Epithelial cell of umbilical artery (primary cell): ENCODE data around the gene PRKCSH. TPM values are rescaled to one million over a fixed set of nuclear protein-coding genes. Genes with fewer than 3 reads are reported as not detected.

ENCODE experiments used
- total RNA-seq: library from RNA; depleted of rRNA; stranded (reverse); fragments of >200 nt; gene quantifications from 2 replicates; pipeline ENCODE4 v1.2.3, GENCODE V29; 2014

PRKCSH gene, protein sequence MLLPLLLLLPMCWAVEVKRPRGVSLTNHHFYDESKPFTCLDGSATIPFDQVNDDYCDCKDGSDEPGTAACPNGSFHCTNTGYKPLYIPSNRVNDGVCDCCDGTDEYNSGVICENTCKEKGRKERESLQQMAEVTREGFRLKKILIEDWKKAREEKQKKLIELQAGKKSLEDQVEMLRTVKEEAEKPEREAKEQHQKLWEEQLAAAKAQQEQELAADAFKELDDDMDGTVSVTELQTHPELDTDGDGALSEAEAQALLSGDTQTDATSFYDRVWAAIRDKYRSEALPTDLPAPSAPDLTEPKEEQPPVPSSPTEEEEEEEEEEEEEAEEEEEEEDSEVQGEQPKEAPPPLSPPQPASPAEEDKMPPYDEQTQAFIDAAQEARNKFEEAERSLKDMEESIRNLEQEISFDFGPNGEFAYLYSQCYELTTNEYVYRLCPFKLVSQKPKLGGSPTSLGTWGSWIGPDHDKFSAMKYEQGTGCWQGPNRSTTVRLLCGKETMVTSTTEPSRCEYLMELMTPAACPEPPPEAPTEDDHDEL
- total RNA-seq: 99.2 and 102 TPM in 2 replicates

DNA sequence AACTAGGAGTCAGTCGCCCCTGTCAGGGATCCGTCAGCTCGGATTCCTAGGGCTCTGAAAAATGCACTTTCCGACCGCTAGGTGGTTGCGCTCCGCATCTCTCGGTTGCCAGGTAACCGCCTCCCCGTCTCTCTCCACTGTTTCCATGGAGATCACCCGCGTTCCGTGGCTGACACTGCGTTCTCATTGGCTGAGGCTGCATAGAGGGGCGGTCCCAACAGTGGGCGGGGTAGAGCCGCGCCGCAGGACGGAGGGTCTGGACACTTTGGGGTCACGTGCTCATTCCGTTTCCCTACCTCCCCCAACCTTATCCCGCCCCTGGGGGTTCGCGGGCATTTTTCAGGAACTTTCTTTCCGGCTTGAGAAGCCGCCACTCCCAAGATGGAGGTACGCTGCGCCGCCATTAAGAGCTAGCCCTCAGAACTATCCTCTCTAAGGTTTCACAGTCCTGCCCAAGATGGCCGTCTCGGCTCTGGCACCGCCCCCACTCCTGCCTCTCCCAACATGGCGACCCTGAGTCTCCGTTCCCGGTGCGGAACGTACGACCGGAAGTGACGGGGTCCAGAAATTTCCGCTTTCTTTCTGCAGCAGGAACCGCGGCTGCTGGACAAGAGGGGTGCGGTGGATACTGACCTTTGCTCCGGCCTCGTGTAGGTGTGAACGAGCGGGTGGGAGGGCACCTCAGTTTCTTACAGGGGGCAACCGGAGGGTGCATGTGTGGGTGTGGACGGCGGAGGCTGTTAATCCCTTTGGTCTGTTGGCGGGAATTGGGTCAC, at the start of gene PRKCSH, which contains the start of gene ODAD3:
Gene PRKCSH, plus strand, starts transcription at position 579 of the 776 bp plus-strand sequence. CDS start 483 bp downstream, outside the sequence.
Gene ODAD3, minus strand, starts transcription at position 65 of the 776 bp plus-strand sequence. CDS start 105 bp downstream, outside the sequence.

DNA sequence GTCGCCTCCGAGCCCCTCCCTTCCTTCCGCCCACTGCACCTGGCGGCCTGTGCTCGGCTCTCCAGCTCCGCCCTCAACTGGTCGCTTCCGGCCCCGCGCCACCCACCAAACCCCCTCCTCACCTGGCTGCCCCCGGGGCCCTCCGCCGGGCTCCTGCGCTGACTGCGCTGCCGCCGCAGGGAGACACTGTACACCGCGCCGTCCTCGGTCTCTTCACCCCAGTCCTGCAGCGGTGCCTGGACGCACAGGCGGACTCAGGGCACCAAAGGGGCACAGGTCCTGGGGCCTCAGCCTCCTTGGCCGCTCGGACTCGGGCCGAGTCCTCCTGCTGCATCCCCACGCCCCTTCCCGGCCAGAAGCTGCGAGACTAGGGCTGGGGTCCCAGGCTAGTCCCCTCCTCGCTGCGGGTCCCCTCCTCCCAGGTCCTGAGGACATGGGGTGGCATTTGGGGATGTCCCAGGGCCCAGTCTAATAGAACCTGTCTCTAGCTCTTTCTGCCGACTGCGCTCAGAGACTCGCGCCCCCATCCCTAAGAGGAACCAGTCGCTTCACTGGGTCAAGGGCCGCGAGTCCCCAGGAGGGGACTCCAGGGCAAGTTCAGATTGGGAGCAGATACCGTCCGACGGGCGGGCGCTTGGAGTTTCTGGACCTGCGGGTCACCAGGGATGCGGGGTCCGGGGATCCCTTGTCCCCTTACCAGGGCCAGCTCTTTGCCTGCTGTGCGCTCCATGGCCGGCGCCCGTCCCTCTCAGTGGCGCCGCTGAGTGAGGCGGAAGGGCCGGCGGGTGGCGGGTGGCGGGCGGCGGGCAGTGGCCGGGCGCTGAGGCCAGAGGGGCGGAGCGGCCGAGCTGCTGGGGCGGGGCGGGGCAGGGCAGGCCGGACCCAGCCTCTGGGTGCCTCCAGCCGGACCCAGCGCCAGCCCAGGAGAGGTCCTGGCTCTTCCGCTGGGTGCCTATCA, 16.6 kb upstream of the PRKCSH start, which contains the start of gene RGL3:
Gene RGL3, minus strand, starts transcription at position 766 of the 958 bp plus-strand sequence. Its CDS starts 36 bp downstream, at position 730.

DNA sequence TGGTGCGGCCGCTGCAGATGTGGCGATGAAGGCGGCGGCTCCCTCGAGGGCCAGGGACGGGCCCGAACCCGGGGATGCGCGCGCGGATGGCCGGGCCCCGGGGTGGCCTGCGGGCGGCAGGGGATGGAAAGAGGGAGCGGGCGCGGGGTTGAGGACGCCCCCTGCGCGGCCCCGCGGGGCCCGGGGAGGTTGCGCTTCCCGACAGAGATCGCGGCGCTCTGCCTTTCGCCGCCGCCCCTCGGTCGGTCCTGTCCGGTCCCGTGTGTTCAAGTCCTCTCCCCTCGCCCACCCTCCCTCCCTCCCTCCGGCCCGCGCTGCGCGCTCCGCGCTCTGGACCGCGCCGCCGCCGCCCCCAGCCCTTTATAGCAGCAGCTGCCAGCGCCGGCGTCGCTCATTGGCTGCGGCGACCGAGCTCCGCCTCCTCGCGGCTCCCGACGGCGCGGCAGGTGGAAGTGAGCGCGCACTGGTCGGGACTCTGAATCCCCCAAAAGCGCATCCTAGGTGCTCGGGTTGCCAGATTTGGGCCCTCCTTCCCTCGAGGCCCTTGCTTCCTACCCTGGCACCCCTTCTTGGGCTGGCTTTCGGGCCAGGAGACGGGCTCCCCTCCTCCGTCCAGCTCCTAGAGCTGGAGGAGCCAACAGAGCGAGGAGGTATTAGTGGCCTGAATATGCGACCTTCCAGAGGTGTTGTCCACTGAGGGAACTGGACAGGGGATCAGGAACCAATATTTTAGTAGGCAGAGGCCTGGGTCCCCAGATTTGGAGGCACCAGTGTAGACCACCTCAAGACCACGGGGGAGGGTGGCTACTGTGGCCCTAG, 45.5 kb downstream of the PRKCSH start, which contains the start of gene ELAVL3:
Gene ELAVL3, minus strand, starts transcription at position 332 of the 819 bp plus-strand sequence. CDS start 438 bp downstream, outside the sequence.

Other genes starting within 250 kb of the PRKCSH start
- 59.4 and 74.8 TPM in 2 replicates for gene KANK2, start 238.1 kb upstream of the PRKCSH start, total RNA-seq
- gene ANGPTL8, start 196.0 kb upstream of the PRKCSH start, total RNA-seq: not detected in 2 replicates
- 39.8 and 71.5 TPM in 2 replicates for gene DOCK6, start 173.1 kb upstream of the PRKCSH start, total RNA-seq
- not detected in 2 replicates for gene TSPAN16, start 139.5 kb upstream of the PRKCSH start, total RNA-seq
- gene RAB3D, start 96.0 kb upstream of the PRKCSH start, total RNA-seq: 31.8 and 32.2 TPM in 2 replicates
- gene TMEM205, start 89.4 kb upstream of the PRKCSH start, total RNA-seq: 133 and 199 TPM in 2 replicates
- gene CCDC159, start 89.1 kb upstream of the PRKCSH start, total RNA-seq: 3.8 and 6.2 TPM in 2 replicates
- 3.8 and 6.2 TPM in 2 replicates for gene PLPPR2, start 80.2 kb upstream of the PRKCSH start, total RNA-seq
- 0.61 and 0.65 TPM in 2 replicates for gene SWSAP1, start 61.0 kb upstream of the PRKCSH start, total RNA-seq
- 5.6 and 6.8 TPM in 2 replicates for gene EPOR, start 51.3 kb upstream of the PRKCSH start, total RNA-seq
- gene RGL3, start 16.3 kb upstream of the PRKCSH start, total RNA-seq: 2.1 and 3.2 TPM in 2 replicates
- gene ODAD3, start 514 bp upstream of the PRKCSH start, total RNA-seq: under 0.01 TPM in 1 of 2 replicates, not detected in the other
- not detected in 2 replicates for gene ELAVL3, start 45.4 kb downstream of the PRKCSH start, total RNA-seq
- 6.8 and 7.9 TPM in 2 replicates for gene ZNF653, start 70.2 kb downstream of the PRKCSH start, total RNA-seq
- 34.1 and 38.9 TPM in 2 replicates for gene ECSIT, start 93.5 kb downstream of the PRKCSH start, total RNA-seq
- 0.32 and 2.0 TPM in 2 replicates for gene CNN1, start 103.2 kb downstream of the PRKCSH start, total RNA-seq
- 24.5 and 30.2 TPM in 2 replicates for gene ELOF1, start 123.6 kb downstream of the PRKCSH start, total RNA-seq
- gene ACP5, start 142.0 kb downstream of the PRKCSH start, total RNA-seq: not detected in 2 replicates
- gene ZNF627, start 161.8 kb downstream of the PRKCSH start, total RNA-seq: 21.9 and 25.7 TPM in 2 replicates